ENCODE data around the gene ZNRF2. TPM values are rescaled to one million over a fixed set of nuclear protein-coding genes. Genes with fewer than 3 reads are reported as not detected.

ZNRF2 gene
- total RNA-seq, 1 donor from 2014 or later, result 21.4 TPM

DNA sequence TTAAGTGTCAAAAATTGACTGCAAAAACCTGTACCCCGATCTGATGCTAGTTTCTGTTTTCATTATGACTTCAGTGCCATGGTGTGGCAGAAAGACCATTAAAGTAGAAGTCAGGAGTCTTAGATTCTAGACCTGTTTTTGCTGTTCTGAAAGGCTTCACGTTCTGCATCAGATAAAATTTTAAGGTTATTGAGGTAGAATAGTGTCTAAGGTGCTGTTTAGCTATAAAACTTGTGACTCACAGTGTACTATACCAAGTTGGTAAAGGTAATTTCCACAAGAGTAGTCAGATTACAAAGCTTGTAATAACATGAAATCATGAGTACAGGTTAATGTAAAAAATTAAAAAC, 38.6 kb downstream of the ZNRF2 start:
- ChIA-PET CTCF (interaction anchor here (0.9 to 2.3 kb wide), 9 partner anchors 8 to 156 kb away, joined by 3 to 11 read pairs (median 4); no protein-coding TSS in a partner anchor), POLR2A (interaction anchor here (1.0 to 2.3 kb wide), 11 partner anchors 8 to 159 kb away, joined by 3 to 28 read pairs (median 5); partner anchors contain the start of gene ZNRF2)
- H3K36me3 Mint-ChIP-seq (ENCODE audit: low read depth), result peaks cover 21% of the 10 kb centered on the region
- H3K4me3 Mint-ChIP-seq, result peak overlapping the region; percentile 78
- intact Hi-C loops (cut with micrococcal nuclease), result loop anchor here (2.0 kb wide), 1 partner anchor 14 kb away; no protein-coding TSS in a partner anchor
- TF ChIP-seq, protein P1, sequence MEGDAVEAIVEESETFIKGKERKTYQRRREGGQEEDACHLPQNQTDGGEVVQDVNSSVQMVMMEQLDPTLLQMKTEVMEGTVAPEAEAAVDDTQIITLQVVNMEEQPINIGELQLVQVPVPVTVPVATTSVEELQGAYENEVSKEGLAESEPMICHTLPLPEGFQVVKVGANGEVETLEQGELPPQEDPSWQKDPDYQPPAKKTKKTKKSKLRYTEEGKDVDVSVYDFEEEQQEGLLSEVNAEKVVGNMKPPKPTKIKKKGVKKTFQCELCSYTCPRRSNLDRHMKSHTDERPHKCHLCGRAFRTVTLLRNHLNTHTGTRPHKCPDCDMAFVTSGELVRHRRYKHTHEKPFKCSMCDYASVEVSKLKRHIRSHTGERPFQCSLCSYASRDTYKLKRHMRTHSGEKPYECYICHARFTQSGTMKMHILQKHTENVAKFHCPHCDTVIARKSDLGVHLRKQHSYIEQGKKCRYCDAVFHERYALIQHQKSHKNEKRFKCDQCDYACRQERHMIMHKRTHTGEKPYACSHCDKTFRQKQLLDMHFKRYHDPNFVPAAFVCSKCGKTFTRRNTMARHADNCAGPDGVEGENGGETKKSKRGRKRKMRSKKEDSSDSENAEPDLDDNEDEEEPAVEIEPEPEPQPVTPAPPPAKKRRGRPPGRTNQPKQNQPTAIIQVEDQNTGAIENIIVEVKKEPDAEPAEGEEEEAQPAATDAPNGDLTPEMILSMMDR (IDR thresholded peaks at IDR 0.05), result no peak
- peak overlapping the region; percentile 97 for H3K27ac Mint-ChIP-seq
- no peaks in the 10 kb centered on the region for H3K27me3 Mint-ChIP-seq
- peaks cover 4% of the 10 kb centered on the region for H3K9me3 Mint-ChIP-seq
- peaks cover 80% of the 10 kb centered on the region for H3K4me1 Mint-ChIP-seq
- ATAC-seq (ENCODE audit: low read depth), result peak; percentile 50
- DNase-seq, result no peak

DNA sequence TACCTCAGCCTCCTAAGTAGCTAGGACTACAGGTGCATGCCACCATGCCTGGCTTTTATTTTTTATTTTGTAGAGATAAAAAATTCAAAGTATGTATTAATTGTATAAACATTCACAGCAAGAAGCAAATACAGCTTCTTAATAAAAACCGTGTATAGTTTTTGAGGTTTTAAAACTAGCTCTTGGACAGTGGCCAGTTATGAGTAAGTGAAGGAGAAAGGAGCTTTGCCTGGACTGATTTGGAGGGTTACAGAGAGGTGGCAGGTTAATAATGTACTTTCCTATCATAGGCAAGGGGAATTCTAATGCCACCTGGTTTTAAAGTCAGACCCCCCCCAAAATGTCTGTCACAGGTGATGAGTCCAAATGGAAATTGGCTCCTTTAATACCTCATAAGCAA, 43.4 kb downstream of the ZNRF2 start:
- ATAC-seq (ENCODE audit: low read depth) (no peak), DNase-seq (no peak)
- H3K9me3 Mint-ChIP-seq, result peaks cover 6% of the 10 kb centered on the region
- H3K4me3 Mint-ChIP-seq, result no peak overlapping the region
- ChIA-PET POLR2A (interaction anchor here (0.7 kb wide), 1 partner anchor 20 kb away, joined by 3 read pairs; no protein-coding TSS in a partner anchor), CTCF (interaction anchor here (0.9 kb wide), 2 partner anchors 24 to 48 kb away, joined by 3 to 4 read pairs; no protein-coding TSS in a partner anchor)
- H3K27me3 Mint-ChIP-seq, result no peaks in the 10 kb centered on the region
- H3K4me1 Mint-ChIP-seq, result peaks cover 81% of the 10 kb centered on the region
- peaks cover 21% of the 10 kb centered on the region for H3K36me3 Mint-ChIP-seq (ENCODE audit: low read depth)
- no peak overlapping the region for H3K27ac Mint-ChIP-seq
- intact Hi-C loops (cut with micrococcal nuclease), result no loop called here
- TF ChIP-seq, protein P1 (IDR thresholded peaks at IDR 0.05), result no peak

DNA sequence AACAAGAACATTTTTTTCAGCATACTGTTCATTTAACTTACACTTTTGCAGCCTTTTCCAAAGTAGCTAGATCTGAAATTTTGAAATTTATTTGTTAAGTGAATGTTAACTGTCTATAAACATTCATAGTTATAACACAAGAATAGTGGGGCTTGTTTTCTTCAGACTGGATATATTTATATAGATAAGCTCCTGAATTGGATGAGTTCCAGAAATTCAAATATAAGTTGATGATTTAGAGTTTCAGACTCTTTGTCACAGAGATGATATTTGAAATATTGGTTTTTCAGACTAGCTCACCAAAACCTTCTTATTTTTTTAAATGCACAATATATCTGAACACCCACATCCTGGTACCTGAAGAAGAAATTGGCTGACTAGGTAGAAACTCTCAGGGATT, 44.0 kb downstream of the ZNRF2 start:
- Mint-ChIP-seq H3K27ac (no peak overlapping the region), H3K4me1 (peaks cover 76% of the 10 kb centered on the region), H3K4me3 (no peak overlapping the region), H3K36me3 (ENCODE audit: low read depth) (peaks cover 21% of the 10 kb centered on the region), H3K27me3 (no peaks in the 10 kb centered on the region), H3K9me3 (peaks cover 6% of the 10 kb centered on the region)
- ATAC-seq (ENCODE audit: low read depth) (no peak), DNase-seq (no peak)
- intact Hi-C loops (cut with micrococcal nuclease), result no loop called here
- TF ChIP-seq, protein P1 (IDR thresholded peaks at IDR 0.05), result no peak
- ChIA-PET CTCF (interaction anchor here (0.9 kb wide), 1 partner anchor 48 kb away, joined by 4 read pairs; no protein-coding TSS in a partner anchor), POLR2A (interaction anchor here (0.6 kb wide), 1 partner anchor 28 kb away, joined by 6 read pairs; no protein-coding TSS in a partner anchor)

DNA sequence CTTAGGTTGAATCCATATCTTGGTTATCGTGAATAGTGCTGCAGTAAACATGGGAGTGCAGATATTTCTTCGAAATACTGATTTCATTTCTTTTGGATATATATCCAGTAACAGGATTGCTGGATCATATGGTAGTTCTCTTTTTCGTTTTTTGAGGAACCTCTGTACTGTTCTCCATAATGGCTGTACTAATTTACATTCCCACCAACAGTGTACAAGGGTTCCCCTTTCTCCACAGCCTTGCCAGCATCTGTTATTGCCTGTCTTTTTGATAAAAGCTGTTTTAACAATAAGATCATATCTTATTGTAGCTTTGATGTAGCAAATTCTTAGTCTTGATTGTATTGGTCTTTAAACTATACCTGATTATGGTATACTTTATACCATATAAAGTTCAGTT, 45.3 kb downstream of the ZNRF2 start:
- intact Hi-C loops (cut with micrococcal nuclease), result loop anchor here (1.0 to 2.0 kb wide), 3 partner anchors 7 to 19 kb away; no protein-coding TSS in a partner anchor
- POLR2A ChIA-PET, result interaction anchor here (1.2 to 2.8 kb wide), 2 partner anchors 7 to 264 kb away, joined by 4 to 16 read pairs; no protein-coding TSS in a partner anchor
- Mint-ChIP-seq H3K4me3 (no peak overlapping the region), H3K27ac (no peak overlapping the region), H3K27me3 (no peaks in the 10 kb centered on the region), H3K4me1 (peaks cover 79% of the 10 kb centered on the region), H3K36me3 (ENCODE audit: low read depth) (peaks cover 15% of the 10 kb centered on the region), H3K9me3 (peaks cover 6% of the 10 kb centered on the region)
- TF ChIP-seq, protein P1 (IDR thresholded peaks at IDR 0.05), result no peak
- ATAC-seq (ENCODE audit: low read depth) (no peak), DNase-seq (no peak)
- CTCF ChIA-PET, result no interaction called here
